Mesangial cell (primary cell): Measurements from ENCODE around the gene VASH1. TPM values are rescaled to one million over a fixed set of nuclear protein-coding genes. Genes with fewer than 3 reads are reported as not detected.

ENCODE experiments used
- total RNA-seq: library from RNA; depleted of rRNA; stranded (reverse); fragments of >200 nt; gene quantifications from 2 replicates; pipeline ENCODE4 v1.2.3, GENCODE V29; 2015

VASH1 gene
- 3.7 and 20.4 TPM in 2 replicates for total RNA-seq

GRCh38 chr14:76761136-76761959 is at the start of gene VASH1:
Gene VASH1 (plus strand): TSS chr14:76761468. CDS start chr14:76762822, 1,354 bp downstream.

GRCh38 chr14:76812422-76813383 is 51.4 kb downstream of the VASH1 start, which contains the start of gene ANGEL1:
Gene ANGEL1 (minus strand): TSS chr14:76812882. CDS start chr14:76812827, 55 bp downstream.

GRCh38 chr14:76826122-76826521 is 64.9 kb downstream of the VASH1 start, which contains the start of gene LRRC74A:
Gene LRRC74A (plus strand): TSS chr14:76826408. CDS start chr14:76826698, 290 bp downstream.

Other genes starting within 250 kb of the VASH1 start
- 6.4 and 11.4 TPM in 2 replicates for gene ANGEL1, start 51.4 kb downstream of the VASH1 start, total RNA-seq
- not detected in 2 replicates for gene LRRC74A, start 64.9 kb downstream of the VASH1 start, total RNA-seq